ENCODE measurements around the gene KCTD16.

Gene KCTD16

DNA sequence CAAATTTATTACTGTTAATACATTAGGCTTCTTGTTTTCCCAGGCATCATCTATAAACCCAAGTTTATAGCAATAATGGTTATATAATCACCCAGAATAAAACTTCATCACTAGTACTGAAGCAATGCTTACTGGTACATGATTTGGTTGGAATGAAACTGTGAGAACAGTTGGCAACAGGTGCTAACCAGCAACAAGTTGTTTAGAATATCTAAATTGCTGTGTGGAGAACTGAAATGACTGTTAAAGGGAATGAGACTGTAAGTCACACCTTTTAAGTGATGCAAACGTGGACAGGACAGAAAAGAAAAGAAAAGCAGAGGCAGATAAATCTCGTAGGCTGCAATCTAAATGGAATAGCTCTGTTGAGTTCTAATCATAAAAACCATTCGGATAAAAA, 2.7 kb upstream of the KCTD16 start:
- DNase-seq, result no peak

DNA sequence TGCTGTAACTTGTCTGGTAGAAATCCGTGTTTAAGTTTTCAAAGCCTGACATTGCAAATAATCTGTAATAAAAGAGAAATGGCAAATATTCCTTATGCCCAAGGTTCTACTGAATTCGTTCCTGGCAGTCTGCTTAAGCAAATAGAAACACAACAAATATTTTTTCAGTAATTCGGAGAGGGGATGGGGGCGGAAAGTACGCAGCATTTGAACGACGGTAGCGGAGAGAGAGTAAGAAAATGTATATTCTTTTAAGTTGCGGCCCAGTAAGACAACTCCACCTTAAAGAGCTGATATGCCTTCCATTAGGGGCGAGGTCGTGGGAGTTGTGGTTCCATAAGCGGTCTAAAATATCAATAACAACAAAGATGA, 783 bp upstream of the KCTD16 start:
- no peak for DNase-seq

- DNase-seq, result no peak
These were observed 3.1 kb downstream of the KCTD16 start for GRCh38 chr5:144173766-144174165.

- no peak for DNase-seq
These were observed 6.9 kb downstream of the KCTD16 start for GRCh38 chr5:144177548-144177947.

DNA sequence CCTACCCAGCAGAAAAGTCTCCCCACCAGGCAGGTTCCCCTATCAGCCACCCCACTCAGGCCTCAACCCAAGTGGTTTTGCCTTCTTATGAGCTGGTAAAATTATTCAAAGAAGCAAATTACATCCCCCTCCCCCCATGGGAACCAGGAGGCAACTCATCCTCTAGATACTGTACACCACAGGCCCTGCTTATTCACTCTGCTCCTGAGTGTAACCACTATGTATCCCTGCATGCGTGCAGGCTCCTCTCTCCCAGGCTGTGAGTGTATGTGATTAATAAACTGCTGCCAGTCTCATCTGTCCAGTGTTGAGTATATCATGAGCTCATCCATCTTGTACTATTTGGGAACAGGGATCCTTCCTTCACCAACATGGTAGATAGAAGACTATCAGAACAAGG, 8.6 kb downstream of the KCTD16 start:
- no peak for DNase-seq

DNA sequence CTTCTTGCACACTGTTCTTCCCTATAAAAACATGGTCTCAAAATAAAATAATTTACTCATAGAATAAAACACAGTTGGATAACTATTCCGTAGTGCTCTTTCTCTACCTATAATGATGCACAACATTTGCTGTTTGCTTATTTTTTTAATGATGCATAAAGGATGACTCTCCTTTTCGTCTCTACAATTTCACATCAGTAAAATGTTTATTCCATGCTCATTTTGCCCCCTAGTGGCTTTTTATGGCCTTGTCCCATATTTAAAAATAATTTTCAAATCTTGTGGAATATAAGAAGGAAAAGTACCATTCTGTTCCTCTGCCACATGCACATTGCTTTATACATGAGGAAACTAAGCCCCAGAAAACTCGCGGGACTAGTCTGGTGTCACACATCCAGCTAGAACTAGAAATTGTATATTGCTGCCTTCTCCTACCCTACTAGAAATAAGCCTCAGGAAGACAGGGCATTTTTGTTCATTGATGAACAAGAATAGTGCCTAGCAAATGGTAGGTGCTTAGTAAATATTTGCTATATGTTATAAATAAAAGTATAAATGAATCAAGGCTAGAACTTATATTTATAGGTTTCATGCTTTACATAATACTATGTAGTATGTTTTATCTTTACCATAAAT, 12.7 kb downstream of the KCTD16 start:
- DNase-seq, result peak; percentile 61

GRCh38 chr5:144187699-144188294, 17.1 kb downstream of the KCTD16 start:
- peak; percentile 19 for DNase-seq

GRCh38 chr5:144189800-144190429, 19.2 kb downstream of the KCTD16 start:
- DNase-seq, result no peak

GRCh38 chr5:144191531-144191930, 20.9 kb downstream of the KCTD16 start:
- DNase-seq, result no peak

DNA sequence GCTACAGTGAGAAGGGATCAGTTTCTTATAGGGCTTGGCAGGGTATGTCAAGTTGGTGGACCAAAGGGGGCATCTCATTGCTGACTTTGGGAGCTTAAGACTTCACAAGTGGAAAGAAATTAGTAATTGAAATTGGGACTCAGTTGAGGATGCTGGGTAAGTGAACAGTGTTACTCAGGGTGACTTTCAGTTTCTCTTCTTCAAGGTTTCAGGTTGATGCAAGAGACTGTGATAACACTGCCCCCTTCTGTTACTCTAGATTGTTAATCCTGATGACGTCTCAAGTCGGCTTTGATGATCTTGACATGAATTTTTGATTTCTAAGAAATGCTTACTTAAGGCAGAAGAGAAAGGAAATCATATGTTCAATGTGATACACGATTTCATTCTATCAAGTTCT, 21.3 kb downstream of the KCTD16 start:
- DNase-seq, result peak; percentile 35

DNA sequence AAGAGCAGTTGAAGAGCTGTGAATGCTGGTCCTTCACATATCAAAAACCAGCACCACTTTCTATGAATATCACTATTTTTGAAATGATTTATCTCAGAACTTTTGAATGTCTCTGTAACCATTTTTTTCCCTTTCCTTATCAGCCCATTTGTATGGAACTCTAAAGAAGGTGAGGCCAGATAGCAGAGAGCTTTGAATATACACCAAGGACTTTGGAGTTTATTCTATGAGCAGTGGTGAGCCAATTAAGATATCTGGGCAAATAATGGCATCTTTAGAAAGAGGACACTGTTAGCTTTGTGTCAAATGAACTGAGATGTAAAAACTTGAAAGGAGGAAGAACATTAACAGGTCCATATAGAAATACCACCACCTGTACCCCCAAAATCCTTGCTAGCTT, 22.0 kb downstream of the KCTD16 start:
- no peak for DNase-seq

GRCh38 chr5:144194144-144194543, 23.5 kb downstream of the KCTD16 start:
- no peak for DNase-seq

DNA sequence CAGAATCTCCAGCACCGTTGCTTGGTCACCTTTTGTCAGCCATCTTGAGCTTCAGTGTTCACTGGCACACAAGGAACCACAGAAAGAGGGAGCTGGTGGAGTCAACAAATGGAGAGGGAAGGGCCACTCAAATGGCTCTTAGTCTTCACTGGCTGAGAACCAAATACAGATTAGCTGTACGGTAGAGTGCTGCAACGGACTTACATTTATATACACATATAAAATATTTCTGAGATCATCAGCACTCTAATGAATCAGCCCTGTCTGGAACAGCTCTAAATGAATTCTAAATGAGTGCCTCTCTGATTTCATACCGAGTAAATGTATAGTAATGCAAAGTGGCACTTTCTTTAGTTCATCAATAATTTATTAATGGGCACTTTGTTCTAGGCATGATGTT, 24.8 kb downstream of the KCTD16 start:
- DNase-seq, result no peak

DNA sequence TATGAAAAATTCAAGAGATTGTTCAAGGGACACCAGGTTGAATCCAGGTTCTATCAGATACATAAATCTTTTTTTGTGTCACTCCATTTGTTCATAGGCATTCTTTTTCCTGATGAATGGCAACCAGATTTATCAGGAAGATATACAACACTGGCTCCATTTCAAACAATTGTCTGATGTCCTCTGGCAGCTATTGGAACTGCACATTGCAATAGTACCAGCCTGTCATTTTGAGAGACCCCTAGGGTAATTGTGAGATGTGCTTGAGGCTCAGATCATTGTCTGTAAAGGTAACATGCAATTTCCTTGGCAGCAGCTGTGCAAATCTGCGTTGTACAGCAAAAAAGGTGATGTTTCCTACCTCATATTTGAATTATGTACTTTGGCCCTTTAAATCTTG, 25.9 kb downstream of the KCTD16 start:
- no peak for DNase-seq

- DNase-seq, result no peak
These were observed 27.7 kb downstream of the KCTD16 start for GRCh38 chr5:144198386-144198785.

GRCh38 chr5:144201588-144201987, 30.9 kb downstream of the KCTD16 start:
- DNase-seq, result no peak

DNA sequence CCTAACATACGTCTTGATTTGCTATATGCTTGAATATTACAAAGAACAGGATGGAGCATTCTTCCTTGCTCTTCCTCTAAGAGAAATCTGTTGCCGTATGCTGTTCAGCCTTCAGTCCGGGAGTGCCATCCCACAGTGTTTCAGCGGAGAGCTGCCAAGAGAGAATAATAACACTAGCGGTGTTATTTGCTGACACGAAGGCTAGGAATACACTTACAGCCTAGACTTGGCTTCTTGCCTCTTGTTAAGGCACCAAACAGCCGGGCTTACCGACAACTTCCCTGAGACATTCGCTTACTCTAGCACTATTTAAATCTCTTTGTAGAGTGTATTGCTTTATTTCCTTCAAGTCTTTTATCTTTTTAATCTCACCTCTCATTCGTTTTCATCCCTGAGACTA, 31.4 kb downstream of the KCTD16 start:
- DNase-seq, result peak; percentile 55

- no peak for DNase-seq
These were observed 32.1 kb downstream of the KCTD16 start for GRCh38 chr5:144202726-144203125.

DNA sequence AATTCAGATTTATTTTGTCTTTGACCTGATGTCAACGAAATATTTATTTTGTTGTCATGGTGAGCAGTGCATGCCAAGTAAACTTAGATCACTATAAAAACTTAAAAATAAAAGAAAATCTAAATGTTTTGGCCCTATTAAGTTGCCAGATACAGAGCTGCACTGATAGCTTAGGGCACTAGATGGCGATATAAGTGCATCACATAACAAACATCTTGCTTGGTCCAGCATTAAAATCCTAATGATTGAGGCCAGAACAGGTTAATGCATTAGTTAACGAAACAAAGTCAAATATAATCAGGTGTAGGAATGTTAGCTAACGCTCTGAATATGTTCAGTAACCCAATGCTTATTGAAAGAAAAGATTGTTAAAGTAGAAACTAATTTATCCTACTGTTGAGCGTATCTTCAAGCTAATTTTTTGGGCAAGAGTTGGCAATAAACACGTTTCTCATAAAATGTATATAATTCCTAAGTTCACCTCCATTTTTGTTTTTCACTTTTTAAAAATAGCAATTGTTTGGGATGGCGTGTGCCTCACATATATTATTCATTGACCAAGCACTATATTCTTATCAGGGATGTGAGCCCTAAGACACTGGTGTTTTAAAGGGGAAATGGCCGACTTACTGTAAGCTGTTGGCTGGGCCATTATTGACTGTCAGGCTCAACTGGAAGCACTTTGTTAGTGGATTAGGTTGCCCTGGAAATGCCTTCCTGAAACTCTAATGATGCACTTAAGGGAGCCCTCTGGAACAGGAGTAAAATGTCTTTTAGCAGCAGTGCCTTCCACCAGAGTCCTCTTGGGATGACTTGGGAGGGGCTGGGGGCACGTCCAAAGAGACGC, 33.3 kb downstream of the KCTD16 start:
- DNase-seq, result peak; percentile 82

DNA sequence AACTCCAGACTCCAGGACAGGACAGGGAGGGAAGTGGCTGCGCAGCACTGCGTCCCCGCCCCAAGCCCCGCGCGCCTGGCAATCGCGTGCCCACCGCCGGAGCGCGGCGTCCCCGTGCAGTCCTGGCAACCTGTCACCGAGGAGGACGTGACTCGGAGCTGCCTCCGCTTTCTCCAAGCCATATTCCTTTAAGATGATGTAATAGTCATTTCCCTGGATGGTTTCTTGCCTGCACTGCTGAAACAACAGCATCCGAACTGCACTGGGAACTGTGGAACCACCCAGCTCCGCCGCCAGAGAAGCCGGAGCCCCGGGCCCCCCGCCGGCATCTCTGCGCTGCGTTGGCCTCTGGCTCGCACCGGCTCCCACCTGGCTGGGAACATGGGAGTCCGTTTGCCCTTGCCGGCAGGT, 34.5 kb downstream of the KCTD16 start:
- DNase-seq, result peak; percentile 80

DNA sequence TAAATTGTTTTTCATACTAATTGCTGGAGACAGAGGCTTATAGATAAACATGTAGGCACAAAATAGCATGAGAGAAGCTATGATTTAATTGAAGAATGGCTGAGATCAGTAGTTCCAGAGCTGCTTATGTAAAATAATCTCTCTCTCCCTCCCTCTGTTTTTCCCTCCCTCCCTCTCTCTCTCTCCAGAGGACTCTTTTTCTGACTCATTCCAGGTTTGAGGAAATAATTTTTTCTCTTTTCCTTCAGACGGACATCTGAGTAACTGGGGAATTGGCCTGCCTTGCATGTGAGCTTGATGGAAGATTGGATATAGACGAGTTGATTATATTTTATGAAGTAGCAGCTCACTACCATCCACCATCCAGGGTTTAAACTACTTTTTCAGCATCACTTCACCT, 35.5 kb downstream of the KCTD16 start:
- no peak for DNase-seq

DNA sequence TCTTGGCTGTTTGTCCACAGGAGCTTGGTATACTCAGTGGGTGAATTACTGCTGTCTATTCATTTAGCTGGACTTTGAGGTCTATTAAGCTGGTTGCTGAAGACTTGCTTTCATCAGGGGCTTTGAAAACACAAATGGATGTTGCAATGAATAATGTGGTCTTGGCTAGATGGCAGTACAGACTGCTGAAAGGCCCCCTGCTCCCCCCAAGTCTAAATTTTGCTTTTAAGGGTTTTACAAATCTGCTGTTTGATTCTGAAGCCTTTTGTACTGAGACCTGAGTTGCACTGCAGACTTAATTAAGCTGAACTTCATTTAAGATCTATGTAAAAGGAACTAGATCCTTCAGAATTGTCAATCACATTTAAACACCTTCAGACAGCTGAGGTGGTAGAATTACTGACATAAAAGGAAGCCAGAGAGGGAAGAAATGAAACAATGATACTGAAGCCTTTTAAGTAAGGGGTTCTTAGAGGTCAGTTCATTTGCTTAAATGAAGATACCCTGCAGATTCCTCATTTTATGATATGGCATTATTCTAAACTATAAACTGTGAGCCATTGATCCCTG, 37.3 kb downstream of the KCTD16 start:
- DNase-seq, result peak; percentile 58

DNA sequence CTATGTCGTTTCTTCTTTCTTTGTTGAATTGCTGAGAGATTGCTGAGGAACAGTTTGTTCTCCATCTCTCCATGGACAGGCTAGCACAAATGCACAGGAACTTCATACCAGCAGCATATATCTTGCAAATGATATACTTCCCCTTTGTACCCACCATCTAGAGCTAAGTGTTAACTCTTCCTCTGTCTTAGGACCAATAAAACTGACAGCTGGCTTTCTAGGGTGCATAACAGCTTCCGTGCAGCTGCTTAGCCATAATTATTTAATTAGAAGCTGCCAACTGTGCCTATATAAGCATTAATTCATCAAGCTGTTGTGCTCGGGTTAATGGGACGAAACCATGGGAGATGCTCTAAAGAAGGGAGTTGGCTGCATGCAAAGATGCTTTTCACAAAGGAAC, 38.7 kb downstream of the KCTD16 start:
- DNase-seq, result no peak

Data from NCI-H345 (cell line).